ENCODE data around the gene SPATA24. TPM values are rescaled to one million over a fixed set of nuclear protein-coding genes. Genes with fewer than 3 reads are reported as not detected.
A peak's percentile ranks its signal among the peaks of the same experiment; 100 is the strongest.

The SPATA24 gene
- total and polyA plus RNA-seq, 2 of the 13 experiments (the other 11 are each of a cell fraction or from before 2014, with no cell fraction given): 6.0 to 11.1 TPM

GRCh38 chr5:139407517-139407916 lies 3.6 kb upstream of the SPATA24 start:
- Histone ChIP-seq H3K36me3 (replicated peaks in 1 of 2; ENCODE audit: control insufficient read depth in 1 of 2, insufficient read depth in 2 of 2, low read length in 2 of 2) (no peaks in the 10 kb centered on the region), H3K4me3 (replicated peaks in 1 of 3; ENCODE audit: insufficient read depth in 1 of 3, low read depth in 2 of 3, low read length in 3 of 3) (no peak overlapping the region), H3K79me2 (ENCODE audit: insufficient read depth, low read length) (peaks cover 2% of the 10 kb centered on the region), H3K9me3 (ENCODE audit: low read length) (no peaks in the 10 kb centered on the region), H4K20me1 (ENCODE audit: insufficient read depth, low read length) (no peaks in the 10 kb centered on the region; the same call in 1 of the 2 replicates), H3K4me2 (ENCODE audit: low read depth, low read length) (0 out of 2 replicates have a peak overlapping the region, but pooled peaks have one; percentile 68), H2AFZ (ENCODE audit: low read length) (no peak overlapping the region), H3K27ac (ENCODE audit: extremely low read length, insufficient read depth, low read length) (no peak overlapping the region), H3K9ac (ENCODE audit: insufficient read depth, low read depth, low read length) (no peak overlapping the region), H3K4me1 (ENCODE audit: insufficient read depth, low read length) (peaks cover 52% of the 10 kb centered on the region), H3K27me3 (ENCODE audit: control insufficient read depth in 1 of 2, insufficient read depth in 2 of 2, low read length in 2 of 2) (no peaks in the 10 kb centered on the region)
- intact Hi-C loops (cut with micrococcal nuclease; ENCODE audit: unreplicated experiment): no loop called here
- no TSS peak for BruUV-seq (replicated peaks)
- ATAC-seq: no peak
- ChIA-PET POLR2A (interaction anchor here (1.0 to 2.6 kb wide), 4 partner anchors 38 to 154 kb away, joined by 5 to 16 read pairs (median 7); partner anchors contain the start of genes PAIP2 and UBE2D2), CTCF (ENCODE audit: low intra/inter-chr PET ratio, low total read pairs) (no interaction called here)
- in situ Hi-C loops (cut with HindIII; ENCODE audit: extremely low pct_ligation_motif_present, low pct_unique_long_range_greater_than_20kb): no loop called here
- DNase-seq (ENCODE audit: low spot score): no peak
- TF ChIP-seq GZF1 (CRISPR knock-in tag; IDR thresholded peaks at IDR 0.05): no peak
- TF ChIP-seq ZNF383 (CRISPR knock-in tag; IDR thresholded peaks at IDR 0.05; ENCODE audit: borderline replicate concordance): no peak
- TF ChIP-seq ATM (IDR thresholded peaks at IDR 0.05; ENCODE audit: borderline replicate concordance): no peak
- TF ChIP-seq KLF12 (CRISPR knock-in tag; IDR thresholded peaks at IDR 0.05; ENCODE audit: borderline replicate concordance): no peak
- no peak for TF ChIP-seq KDM3A (CRISPR knock-in tag; IDR thresholded peaks at IDR 0.05; ENCODE audit: low read depth)
- TF ChIP-seq KMT2A (CRISPR knock-in tag; IDR thresholded peaks at IDR 0.05): no peak
- no peak for TF ChIP-seq MEIS1 (CRISPR knock-in tag; IDR thresholded peaks at IDR 0.05; ENCODE audit: borderline replicate concordance)
- TF ChIP-seq NCOA1 (CRISPR knock-in tag; IDR thresholded peaks at IDR 0.05): no peak
- no peak for FAIRE-seq

- 0% methylated on average over 2 of the region's 2 CpGs for WGBS (ENCODE audit: low lambda C conversion rate)
- no peak for TF ChIP-seq SKIL (CRISPR knock-in tag; IDR thresholded peaks at IDR 0.05; ENCODE audit: borderline replicate concordance)
- peak; percentile 48; the same call in 1 of the 2 replicates for TF ChIP-seq ZMYM4 (CRISPR knock-in tag; IDR thresholded peaks at IDR 0.05)
- TF ChIP-seq ZNF383 (CRISPR knock-in tag; IDR thresholded peaks at IDR 0.05; ENCODE audit: borderline replicate concordance): no peak
- peak; percentile 55; the same call in 1 of the 2 replicates for TF ChIP-seq SAP130 (CRISPR knock-in tag; IDR thresholded peaks at IDR 0.05; ENCODE audit: low read depth)
- peak; percentile 56; the same call in 1 of the 2 replicates for TF ChIP-seq KAT8 (CRISPR knock-in tag; IDR thresholded peaks at IDR 0.05)
- no peak for TF ChIP-seq MBNL3 (CRISPR knock-in tag; conservative IDR thresholded peaks at IDR 0.05)
- 0 out of 2 replicates have a peak, but pooled peaks have one; percentile 34 for TF ChIP-seq PAXIP1 (CRISPR knock-in tag; conservative IDR thresholded peaks at IDR 0.05)
These were observed 3.1 kb upstream of the SPATA24 start for GRCh38 chr5:139406963-139407362.

More at GRCh38 chr5:139406963-139407362, 3.1 kb upstream of the SPATA24 start:
- peak; percentile 12; the same call in 1 of the 3 replicates for ATAC-seq
- in situ Hi-C loops (cut with HindIII; ENCODE audit: extremely low pct_ligation_motif_present, low pct_unique_long_range_greater_than_20kb) (no loop called here), intact Hi-C loops (cut with micrococcal nuclease; ENCODE audit: unreplicated experiment) (no loop called here)
- no TSS peak for BruUV-seq (replicated peaks)
- Histone ChIP-seq H3K4me3 (replicated peaks in 1 of 3; ENCODE audit: insufficient read depth in 1 of 3, low read depth in 2 of 3, low read length in 3 of 3) (peak overlapping the region in 1 of 3 experiments; percentile 14; a peak in 1 of 6 replicates), H3K9ac (ENCODE audit: insufficient read depth, low read depth, low read length) (no peak overlapping the region), H4K20me1 (ENCODE audit: insufficient read depth, low read length) (no peaks in the 10 kb centered on the region; the same call in 1 of the 2 replicates), H3K27ac (ENCODE audit: extremely low read length, insufficient read depth, low read length) (peak overlapping the region; percentile 27), H2AFZ (ENCODE audit: low read length) (no peak overlapping the region), H3K27me3 (ENCODE audit: control insufficient read depth in 1 of 2, insufficient read depth in 2 of 2, low read length in 2 of 2) (no peaks in the 10 kb centered on the region), H3K79me2 (ENCODE audit: insufficient read depth, low read length) (peaks cover 2% of the 10 kb centered on the region), H3K4me1 (ENCODE audit: insufficient read depth, low read length) (peaks cover 52% of the 10 kb centered on the region), H3K4me2 (ENCODE audit: low read depth, low read length) (peak overlapping the region; percentile 68), H3K36me3 (replicated peaks in 1 of 2; ENCODE audit: control insufficient read depth in 1 of 2, insufficient read depth in 2 of 2, low read length in 2 of 2) (no peaks in the 10 kb centered on the region), H3K9me3 (ENCODE audit: low read length) (no peaks in the 10 kb centered on the region)
- ChIA-PET POLR2A (interaction anchor here (1.0 to 2.6 kb wide), 6 partner anchors 19 to 154 kb away, joined by 4 to 16 read pairs (median 6); partner anchors contain the start of genes DNAJC18, PAIP2 and UBE2D2), CTCF (ENCODE audit: low intra/inter-chr PET ratio, low total read pairs) (no interaction called here)
- peak; percentile 57 for FAIRE-seq
- DNase-seq (ENCODE audit: low spot score): no peak

Data from HepG2 (cell line).